Adrenal gland (tissue), 12 donors: ENCODE measurements around the gene NPC2. TPM values are rescaled to one million over a fixed set of nuclear protein-coding genes. Genes with fewer than 3 reads are reported as not detected.

Experiments used
- DNase-seq, 7 donors: peaks; one replicate each; pipeline ENCODE4 v3.0.0-alpha.2; 2019 to 2020
- H3K27ac ChIP-seq, 5 donors: fragments of 200-600 bp; sonication (generic) in 4 of 5; 1 replicate in 3 of 5; 2 replicates in 2 of 5; pipeline versions ENCODE4 v1.5.1 to v1.8.0; 2016 to 2020; ENCODE audit warnings: mild to moderate bottlenecking in 1 of 5
- H3K27me3 ChIP-seq: fragments of 200-600 bp; 2 replicates; pipeline ENCODE4 v1.8.0; 2021
- H3K36me3 ChIP-seq, 2 donors: fragments of 200-600 bp; replicated peaks in 1 of 2; 1 replicate in 1 of 2; 2 replicates in 1 of 2; pipeline versions ENCODE4 v1.5.1 to v1.8.0; 2018 to 2022
- H3K4me1 ChIP-seq, 2 donors: fragments of 200-600 bp; replicated peaks in 1 of 2; 1 replicate in 1 of 2; 2 replicates in 1 of 2; pipeline versions ENCODE4 v1.5.1 to v1.8.0; 2018 to 2021
- H3K4me3 ChIP-seq, 4 donors: fragments of 200-600 bp; sonication (generic) in 3 of 4; one replicate each; pipeline ENCODE4 v1.5.1; 2016 to 2018
- H3K9me3 ChIP-seq, 3 donors: fragments of 200-600 bp; sonication (generic) in 1 of 3; replicated peaks in 1 of 3; 1 replicate in 2 of 3; 2 replicates in 1 of 3; pipeline versions ENCODE4 v1.5.1 to v1.8.0; 2016 to 2021
- CTCF ChIP-seq, 6 experiments: fragments of 450-650 bp in 4 of 6; fragments of 200-600 bp in 2 of 6; sonication (generic) in 1 of 6; IDR thresholded peaks; 1 replicate in 5 of 6; 2 replicates in 1 of 6; pipeline versions ENCODE4 v1.5.1 to v1.8.0; 2016 to 2021; ENCODE audit warnings: antibody characterized with exemption in 6 of 6, mild to moderate bottlenecking in 2 of 6, moderate library complexity in 1 of 6
- POLR2A ChIP-seq, 2 donors: fragments of 450-650 bp; IDR thresholded peaks; one replicate each; pipeline ENCODE4 v1.6.1; 2017; ENCODE audit warnings: antibody characterized with exemption in 2 of 2, mild to moderate bottlenecking in 2 of 2, moderate library complexity in 1 of 2
- WGBS, 4 donors: extraction: QIAGEN DNeasy Blood & Tissue Kit in 2 of 4; methylation state at CpG; one replicate each; pipeline versions ENCODE4 v1.1.5 to v1.1.7; 2013 to 2017; 5-methylcytosine and 5-hydroxymethylcytosine counted together
- intact Hi-C, 2 donors: fragments of 100-400 bp; cut with DNase I; formaldehyde crosslinking; loops; one replicate each; pipeline versions ENCODE4 v1.14.1 to v1.15.0; 2022 to 2023
- polyA plus RNA-seq, 3 donors: library from polyadenylated mRNA; stranded (reverse); fragments of 200-250 nt in 2 of 3; fragments of 350-450 nt in 1 of 3; fragmentation: Illumina TruSeq in 1 of 3; extraction: RNeasy Lipid Tissue Mini Kit (QIAGEN cat#74804) in 1 of 3; gene quantifications; one replicate each; pipeline ENCODE4 v1.2.3, GENCODE V29; 2013 to 2014
- total RNA-seq, 9 donors: library from RNA; depleted of rRNA in 4 of 9; stranded (reverse); fragments of >200 nt in 4 of 9; fragments of 120-200 nt in 1 of 9; fragmentation: NEBNext Ultra II Directional in 1 of 9; extraction: Animal tissue kit (Norgen Biotek cat#: 25700) in 1 of 9; gene quantifications; one replicate each; pipeline versions ENCODE4 v1.1.0 to v1.2.4, GENCODE V29; 2013 to 2023
- donor health status: healthy with polysubstance abuse.
- donor health status: Bipolar disorder and iron deficiency.
- donor health status: DM: yes; HTN: yes; CAD: no.
- donor health status: DM: no; HTN: no; CAD: no.
- donor health status: DM: no; HTN: no; CAD: no.
- donor health status: DM: yes; HTN: yes; CAD: no.

Gene NPC2
- total and polyA plus RNA-seq, 12 donors: 140 to 1,243 (median 299) TPM

- DNase-seq: no peak
- 90 to 100% (median 95%) methylated on average over 1 to 3 of the region's 3 CpGs for WGBS, 4 donors
Measured at GRCh38 chr14:74464785-74465184, 28.3 kb downstream of the NPC2 start.

GRCh38 chr14:74463697-74464096, 29.4 kb downstream of the NPC2 start:
- intact Hi-C loops: no loop called here
- H3K36me3 ChIP-seq: no peaks in the 10 kb centered on the region
- 75 to 78% (median 76%) methylated on average over 5 of the region's 5 CpGs for WGBS, 4 donors
- no peaks in the 10 kb centered on the region for H3K9me3 ChIP-seq
- DNase-seq: no peak
- H3K4me3 ChIP-seq: no peak overlapping the region
- no peaks in the 10 kb centered on the region for H3K27me3 ChIP-seq
- H3K4me1 ChIP-seq: no peaks in the 10 kb centered on the region
- H3K27ac ChIP-seq: no peak overlapping the region
- TF ChIP-seq POLR2A (IDR thresholded peaks at IDR 0.05) (no peak), CTCF (IDR thresholded peaks at IDR 0.05) (no peak)

More at GRCh38 chr14:74464785-74465184, 28.3 kb downstream of the NPC2 start:
- Histone ChIP-seq H3K4me3 (no peak overlapping the region), H3K9me3 (no peaks in the 10 kb centered on the region), H3K27me3 (no peaks in the 10 kb centered on the region), H3K27ac (no peak overlapping the region), H3K36me3 (no peaks in the 10 kb centered on the region), H3K4me1 (peaks cover 5% of the 10 kb centered on the region in 2 donors)
- intact Hi-C loops: no loop called here
- TF ChIP-seq POLR2A (IDR thresholded peaks at IDR 0.05) (no peak), CTCF (IDR thresholded peaks at IDR 0.05) (no peak)

GRCh38 chr14:74462993-74463392, 30.1 kb downstream of the NPC2 start:
- WGBS, 4 donors: 84 to 97% (median 92%) methylated on average over 3 of the region's 3 CpGs
- no peak overlapping the region for H3K27ac ChIP-seq
- H3K9me3 ChIP-seq: no peaks in the 10 kb centered on the region
- TF ChIP-seq POLR2A (IDR thresholded peaks at IDR 0.05) (no peak), CTCF (IDR thresholded peaks at IDR 0.05) (no peak)
- intact Hi-C loops: no loop called here
- no peak overlapping the region for H3K4me3 ChIP-seq
- no peaks in the 10 kb centered on the region for H3K36me3 ChIP-seq
- no peak for DNase-seq
- no peaks in the 10 kb centered on the region for H3K4me1 ChIP-seq
- H3K27me3 ChIP-seq: no peaks in the 10 kb centered on the region

GRCh38 chr14:74459976-74460375, 33.1 kb downstream of the NPC2 start:
- no peak overlapping the region for H3K4me3 ChIP-seq
- no peaks in the 10 kb centered on the region for H3K27me3 ChIP-seq
- no peak for DNase-seq
- no peaks in the 10 kb centered on the region for H3K4me1 ChIP-seq
- no peak overlapping the region for H3K27ac ChIP-seq
- intact Hi-C loops: no loop called here
- no peak for TF ChIP-seq POLR2A (IDR thresholded peaks at IDR 0.05)
- no peak for TF ChIP-seq CTCF (IDR thresholded peaks at IDR 0.05)
- H3K36me3 ChIP-seq: no peaks in the 10 kb centered on the region
- H3K9me3 ChIP-seq: no peaks in the 10 kb centered on the region
- 73 to 92% (median 82%) methylated on average over 6 of the region's 6 CpGs for WGBS, 4 donors
